Measurements from ENCODE around the gene ADAMTS2.
"Not testable (repeated sequence)": the region's sequence is repeated elsewhere in the genome, so short reads cannot be mapped to it uniquely, and the experiment has no call there.

The ADAMTS2 gene

GRCh38 chr5:179115845-179116524, 229.3 kb downstream of the ADAMTS2 start:
- no peak for DNase-seq (ENCODE audit: low read depth in 1 of 2, low spot score in 1 of 2)

- no peak for DNase-seq (ENCODE audit: low read depth in 1 of 2, low spot score in 1 of 2)
These were observed 230.0 kb downstream of the ADAMTS2 start for GRCh38 chr5:179115307-179115706.

- no peak for DNase-seq (ENCODE audit: low read depth in 1 of 2, low spot score in 1 of 2)
These were observed 230.5 kb downstream of the ADAMTS2 start for GRCh38 chr5:179114756-179115155.

- DNase-seq (ENCODE audit: low read depth in 1 of 2, low spot score in 1 of 2), result no peak
These were observed 231.2 kb downstream of the ADAMTS2 start for GRCh38 chr5:179113945-179114641.

- no peak for DNase-seq (ENCODE audit: low read depth in 1 of 2, low spot score in 1 of 2)
These were observed 232.1 kb downstream of the ADAMTS2 start for GRCh38 chr5:179113143-179113530.

GRCh38 chr5:179112469-179113142, 232.7 kb downstream of the ADAMTS2 start:
- no peak for DNase-seq (ENCODE audit: low read depth in 1 of 2, low spot score in 1 of 2)

- DNase-seq (ENCODE audit: low read depth in 1 of 2, low spot score in 1 of 2), result no peak
These were observed 233.7 kb downstream of the ADAMTS2 start for GRCh38 chr5:179111267-179112207.

- DNase-seq (ENCODE audit: low read depth in 1 of 2, low spot score in 1 of 2), result no peak
These were observed 234.7 kb downstream of the ADAMTS2 start for GRCh38 chr5:179110528-179110927.

GRCh38 chr5:179101282-179101681, 244.0 kb downstream of the ADAMTS2 start:
- not testable (repeated sequence) for DNase-seq (ENCODE audit: low read depth in 1 of 2, low spot score in 1 of 2)

GRCh38 chr5:179089502-179089901, 255.8 kb downstream of the ADAMTS2 start:
- no peak for DNase-seq (ENCODE audit: low read depth in 1 of 2, low spot score in 1 of 2)

GRCh38 chr5:179080724-179081123, 264.5 kb downstream of the ADAMTS2 start:
- no peak for DNase-seq (ENCODE audit: low read depth in 1 of 2, low spot score in 1 of 2)

GRCh38 chr5:179079165-179079987, 265.9 kb downstream of the ADAMTS2 start:
- DNase-seq (ENCODE audit: low read depth in 1 of 2, low spot score in 1 of 2), result no peak

GRCh38 chr5:179065703-179066102, 279.6 kb downstream of the ADAMTS2 start:
- no peak for DNase-seq (ENCODE audit: low read depth in 1 of 2, low spot score in 1 of 2)

GRCh38 chr5:179061025-179061424, 284.2 kb downstream of the ADAMTS2 start:
- no peak for DNase-seq (ENCODE audit: low read depth in 1 of 2, low spot score in 1 of 2)
